GM23338 (cell line): ENCODE measurements around the gene SRGAP3. TPM values are rescaled to one million over a fixed set of nuclear protein-coding genes. Genes with fewer than 3 reads are reported as not detected.

Experiments
- ATAC-seq: fragments of 200-7000 bp; cut with Tn5 transposase; 3 replicates; pipeline ENCODE4 v1.9.1; 2020
- DNase-seq: peaks from one replicate; pipeline ENCODE4 v3.0.0-alpha.2; 2015; ENCODE audit warnings: low spot score
- H2AFZ ChIP-seq: fragments of 200-600 bp; sonication (generic); 2 replicates; pipeline ENCODE4 v1.8.0; 2016; ENCODE audit warnings: antibody characterized with exemption, mild to moderate bottlenecking, moderate library complexity
- H3F3A ChIP-seq: fragments of 200-600 bp; sonication (generic); replicated peaks from 2 replicates; pipeline ENCODE4 v1.8.0; 2017; ENCODE audit warnings: antibody characterized with exemption, mixed run types, low read depth
- H3K27ac ChIP-seq: fragments of 200-600 bp; sonication (generic); 2 replicates; pipeline ENCODE4 v1.6.1; 2016; ENCODE audit warnings: low read depth
- H3K27me3 ChIP-seq: fragments of 200-600 bp; sonication (generic); 2 replicates; pipeline ENCODE4 v1.8.0; 2016; ENCODE audit warnings: mild to moderate bottlenecking, mixed run types, moderate library complexity; ENCODE audit not compliant: insufficient read depth
- H3K36me3 ChIP-seq: fragments of 200-600 bp; sonication (generic); 2 replicates; pipeline ENCODE4 v1.8.0; 2016; ENCODE audit warnings: mild to moderate bottlenecking; ENCODE audit not compliant: insufficient read depth
- H3K4me1 ChIP-seq: fragments of 200-600 bp; sonication (generic); 2 replicates; pipeline ENCODE4 v1.8.0; 2016; ENCODE audit warnings: mild to moderate bottlenecking, moderate library complexity; ENCODE audit not compliant: insufficient read depth
- H3K4me2 ChIP-seq: fragments of 200-600 bp; sonication (generic); 2 replicates; pipeline ENCODE4 v1.7.1; 2017; ENCODE audit warnings: mixed run types
- H3K4me3 ChIP-seq: fragments of 200-600 bp; sonication (generic); 2 replicates; pipeline ENCODE4 v1.6.1; 2016; ENCODE audit warnings: mixed run types
- H3K79me2 ChIP-seq: fragments of 200-600 bp; sonication (generic); replicated peaks from 2 replicates; pipeline ENCODE4 v1.8.0; 2017; ENCODE audit warnings: mild to moderate bottlenecking; ENCODE audit not compliant: insufficient read depth
- H3K9me2 ChIP-seq: fragments of 200-600 bp; sonication (generic); 2 replicates; pipeline ENCODE4 v1.8.0; 2017; ENCODE audit not compliant: insufficient read depth
- H4K20me1 ChIP-seq: fragments of 200-600 bp; sonication (generic); replicated peaks from 2 replicates; pipeline ENCODE4 v1.8.0; 2017; ENCODE audit warnings: mild to moderate bottlenecking; ENCODE audit not compliant: insufficient read depth
- H3K27ac Mint-ChIP-seq: 2 replicates; pipeline ENCODE4 v1.8.0; 2020; ENCODE audit warnings: inconsistent platforms, mild to moderate bottlenecking, moderate library complexity, mixed read lengths
- H3K27me3 Mint-ChIP-seq: 3 replicates; pipeline ENCODE4 v1.8.0; 2022; ENCODE audit warnings: low read depth, mild to moderate bottlenecking, moderate library complexity, mixed read lengths, inconsistent platforms; ENCODE audit not compliant: insufficient read depth, poor library complexity
- H3K36me3 Mint-ChIP-seq: 3 replicates; pipeline ENCODE4 v1.8.0; 2021; ENCODE audit warnings: low read depth, mild to moderate bottlenecking, inconsistent platforms, moderate library complexity, mixed read lengths
- H3K4me1 Mint-ChIP-seq: 3 replicates; pipeline ENCODE4 v1.8.0; 2020; ENCODE audit warnings: mild to moderate bottlenecking, inconsistent platforms, mixed read lengths
- H3K4me3 Mint-ChIP-seq: 3 replicates; pipeline ENCODE4 v1.8.0; 2021; ENCODE audit warnings: moderate library complexity, mild to moderate bottlenecking, inconsistent platforms, mixed read lengths
- H3K9me3 Mint-ChIP-seq: 3 replicates; pipeline ENCODE4 v1.8.0; 2020; ENCODE audit warnings: moderate library complexity, mild to moderate bottlenecking, inconsistent platforms, mixed read lengths
- CREB1 ChIP-seq: fragments of 250-450 bp; sonication (Bioruptor Pico); IDR thresholded peaks from 2 replicates; pipeline ENCODE4 v1.5.0; 2020; ENCODE audit warnings: low read depth, mild to moderate bottlenecking, moderate library complexity
- EZH2 ChIP-seq: fragments of 200-600 bp; sonication (generic); IDR thresholded peaks from one replicate; pipeline ENCODE4 v1.8.0; 2017; ENCODE audit warnings: antibody characterized with exemption, mild to moderate bottlenecking, low read depth; ENCODE audit not compliant: unreplicated experiment
- EZH2phosphoT487 ChIP-seq: fragments of 200-600 bp; sonication (generic); IDR thresholded peaks from one replicate; pipeline ENCODE4 v1.8.1; 2018; ENCODE audit warnings: antibody characterized with exemption; ENCODE audit not compliant: unreplicated experiment
- JUNB ChIP-seq: IDR thresholded peaks from one replicate; pipeline ENCODE4 v1.6.1; 2016; ENCODE audit warnings: antibody characterized with exemption; ENCODE audit not compliant: unreplicated experiment
- NANOG ChIP-seq: IDR thresholded peaks from 2 replicates; pipeline ENCODE4 v1.6.1; 2016; ENCODE audit warnings: antibody characterized with exemption, borderline replicate concordance
- POLR2AphosphoS5 ChIP-seq: IDR thresholded peaks from 2 replicates; pipeline ENCODE4 v1.6.1; 2016; ENCODE audit warnings: antibody characterized with exemption, low read depth
- STAT1 ChIP-seq: IDR thresholded peaks from one replicate; pipeline ENCODE4 v1.6.1; 2016; ENCODE audit warnings: antibody characterized with exemption; ENCODE audit not compliant: unreplicated experiment
- ZNF114 ChIP-seq: fragments of 250-450 bp; sonication (Bioruptor Pico); IDR thresholded peaks from 2 replicates; pipeline ENCODE4 v1.5.0; 2020; ENCODE audit warnings: mild to moderate bottlenecking, moderate library complexity
- ZNF331 ChIP-seq: fragments of 250-450 bp; sonication (Bioruptor Pico); IDR thresholded peaks from 2 replicates; pipeline ENCODE4 v1.5.0; 2020; ENCODE audit warnings: low read depth, mild to moderate bottlenecking, moderate library complexity
- polyA plus RNA-seq: library from polyadenylated mRNA; unstranded; fragments of >200 nt; fragmentation: Nextera tagmentation; extraction: Ambion mirVana; gene quantifications from 2 replicates; pipeline ENCODE4 v1.2.1, GENCODE V29; 2016
- total RNA-seq: library from RNA; depleted of rRNA; stranded (reverse); fragments of >200 nt; shearing (Covaris generic); gene quantifications from 2 replicates; pipeline ENCODE4 v1.2.3, GENCODE V29; 2014
- TF ChIP-seq, protein P1 (sequence below): IDR thresholded peaks from 2 replicates; pipeline ENCODE4 v1.6.1; 2016; ENCODE audit warnings: antibody characterized with exemption
- TF ChIP-seq, protein P2 (sequence below), 2 experiments: fragments of 200-600 bp in 1 of 2; sonication (generic) in 1 of 2; conservative IDR thresholded peaks; 2 replicates each; pipeline versions ENCODE4 v1.5.1 to v1.6.1; 2016 to 2017; ENCODE audit warnings: antibody characterized with exemption in 2 of 2, low read depth in 2 of 2, mild to moderate bottlenecking in 2 of 2, moderate library complexity in 1 of 2
- TF ChIP-seq, protein P3 (sequence below): fragments of 250-450 bp; sonication (Bioruptor Pico); IDR thresholded peaks from 2 replicates; pipeline ENCODE4 v1.5.0; 2020; ENCODE audit warnings: mild to moderate bottlenecking, moderate library complexity
- TF ChIP-seq, protein P4 (sequence below): IDR thresholded peaks from one replicate; pipeline ENCODE4 v1.6.1; 2018; ENCODE audit warnings: antibody characterized with exemption; ENCODE audit not compliant: unreplicated experiment

SRGAP3 gene
- total and polyA plus RNA-seq, 2 experiments from 2014 or later = 6.4 to 9.4 TPM

DNA sequence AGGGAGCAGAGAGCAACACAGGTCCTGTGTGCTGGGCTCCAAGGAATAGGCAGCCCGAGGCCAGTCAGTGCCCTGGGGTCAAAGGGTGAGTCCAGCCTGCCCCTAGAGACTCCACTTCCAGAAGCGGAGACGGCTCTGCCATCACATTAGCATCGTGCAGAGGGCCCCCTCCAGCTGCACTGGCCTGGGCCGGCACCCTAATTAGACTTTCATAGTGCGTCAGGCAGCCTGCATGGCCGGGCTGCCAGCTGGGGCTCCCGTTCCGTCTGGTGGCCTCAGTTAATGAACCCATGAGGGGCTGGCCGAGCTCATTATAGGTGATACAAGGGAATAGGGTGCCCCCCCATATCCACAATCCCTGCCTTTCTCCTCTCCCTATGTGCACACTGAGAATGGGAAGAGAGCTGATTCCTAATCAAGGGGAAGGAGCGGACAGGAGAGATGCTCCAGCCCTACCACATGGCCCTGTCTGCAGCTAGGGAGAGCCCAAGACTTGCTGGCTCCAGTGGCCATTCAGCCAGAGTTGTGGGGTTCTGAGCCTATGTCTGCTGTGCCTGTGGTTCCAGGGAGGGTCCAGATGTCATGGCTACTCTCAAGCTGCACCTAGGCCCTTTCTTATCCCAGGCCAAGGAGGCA is 128.0 kb downstream of the SRGAP3 start:
- Histone ChIP-seq H3K36me3 (no peaks in the 10 kb centered on the region), H4K20me1 (no peaks in the 10 kb centered on the region), H3K4me2 (no peak overlapping the region), H2AFZ (no peak overlapping the region), H3K27ac (no peak overlapping the region), H3K27me3 (no peaks in the 10 kb centered on the region), H3K4me3 (no peak overlapping the region), H3F3A (no peaks in the 10 kb centered on the region), H3K79me2 (no peaks in the 10 kb centered on the region), H3K4me1 (peaks cover 10% of the 10 kb centered on the region), H3K9me2 (no peaks in the 10 kb centered on the region)
- no peaks in the 10 kb centered on the region; the same call in 2 of the 3 replicates for H3K36me3 Mint-ChIP-seq
- DNase-seq = no peak
- no peaks in the 10 kb centered on the region for H3K9me3 Mint-ChIP-seq
- no peak for TF ChIP-seq STAT1
- TF ChIP-seq, protein P1, sequence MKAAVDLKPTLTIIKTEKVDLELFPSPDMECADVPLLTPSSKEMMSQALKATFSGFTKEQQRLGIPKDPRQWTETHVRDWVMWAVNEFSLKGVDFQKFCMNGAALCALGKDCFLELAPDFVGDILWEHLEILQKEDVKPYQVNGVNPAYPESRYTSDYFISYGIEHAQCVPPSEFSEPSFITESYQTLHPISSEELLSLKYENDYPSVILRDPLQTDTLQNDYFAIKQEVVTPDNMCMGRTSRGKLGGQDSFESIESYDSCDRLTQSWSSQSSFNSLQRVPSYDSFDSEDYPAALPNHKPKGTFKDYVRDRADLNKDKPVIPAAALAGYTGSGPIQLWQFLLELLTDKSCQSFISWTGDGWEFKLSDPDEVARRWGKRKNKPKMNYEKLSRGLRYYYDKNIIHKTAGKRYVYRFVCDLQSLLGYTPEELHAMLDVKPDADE = no peak
- no peak for TF ChIP-seq CREB1 (CRISPR knock-in tag)
- no peak for TF ChIP-seq EZH2phosphoT487
- no peak for TF ChIP-seq NANOG
- TF ChIP-seq POLR2AphosphoS5 = no peak
- no peak for TF ChIP-seq JUNB
- no peak for TF ChIP-seq ZNF114
- TF ChIP-seq, protein P2, sequence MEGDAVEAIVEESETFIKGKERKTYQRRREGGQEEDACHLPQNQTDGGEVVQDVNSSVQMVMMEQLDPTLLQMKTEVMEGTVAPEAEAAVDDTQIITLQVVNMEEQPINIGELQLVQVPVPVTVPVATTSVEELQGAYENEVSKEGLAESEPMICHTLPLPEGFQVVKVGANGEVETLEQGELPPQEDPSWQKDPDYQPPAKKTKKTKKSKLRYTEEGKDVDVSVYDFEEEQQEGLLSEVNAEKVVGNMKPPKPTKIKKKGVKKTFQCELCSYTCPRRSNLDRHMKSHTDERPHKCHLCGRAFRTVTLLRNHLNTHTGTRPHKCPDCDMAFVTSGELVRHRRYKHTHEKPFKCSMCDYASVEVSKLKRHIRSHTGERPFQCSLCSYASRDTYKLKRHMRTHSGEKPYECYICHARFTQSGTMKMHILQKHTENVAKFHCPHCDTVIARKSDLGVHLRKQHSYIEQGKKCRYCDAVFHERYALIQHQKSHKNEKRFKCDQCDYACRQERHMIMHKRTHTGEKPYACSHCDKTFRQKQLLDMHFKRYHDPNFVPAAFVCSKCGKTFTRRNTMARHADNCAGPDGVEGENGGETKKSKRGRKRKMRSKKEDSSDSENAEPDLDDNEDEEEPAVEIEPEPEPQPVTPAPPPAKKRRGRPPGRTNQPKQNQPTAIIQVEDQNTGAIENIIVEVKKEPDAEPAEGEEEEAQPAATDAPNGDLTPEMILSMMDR (conservative IDR thresholded peaks at IDR 0.05; ENCODE audit: low read depth in 2 of 2) = no peak
- TF ChIP-seq, protein P3, sequence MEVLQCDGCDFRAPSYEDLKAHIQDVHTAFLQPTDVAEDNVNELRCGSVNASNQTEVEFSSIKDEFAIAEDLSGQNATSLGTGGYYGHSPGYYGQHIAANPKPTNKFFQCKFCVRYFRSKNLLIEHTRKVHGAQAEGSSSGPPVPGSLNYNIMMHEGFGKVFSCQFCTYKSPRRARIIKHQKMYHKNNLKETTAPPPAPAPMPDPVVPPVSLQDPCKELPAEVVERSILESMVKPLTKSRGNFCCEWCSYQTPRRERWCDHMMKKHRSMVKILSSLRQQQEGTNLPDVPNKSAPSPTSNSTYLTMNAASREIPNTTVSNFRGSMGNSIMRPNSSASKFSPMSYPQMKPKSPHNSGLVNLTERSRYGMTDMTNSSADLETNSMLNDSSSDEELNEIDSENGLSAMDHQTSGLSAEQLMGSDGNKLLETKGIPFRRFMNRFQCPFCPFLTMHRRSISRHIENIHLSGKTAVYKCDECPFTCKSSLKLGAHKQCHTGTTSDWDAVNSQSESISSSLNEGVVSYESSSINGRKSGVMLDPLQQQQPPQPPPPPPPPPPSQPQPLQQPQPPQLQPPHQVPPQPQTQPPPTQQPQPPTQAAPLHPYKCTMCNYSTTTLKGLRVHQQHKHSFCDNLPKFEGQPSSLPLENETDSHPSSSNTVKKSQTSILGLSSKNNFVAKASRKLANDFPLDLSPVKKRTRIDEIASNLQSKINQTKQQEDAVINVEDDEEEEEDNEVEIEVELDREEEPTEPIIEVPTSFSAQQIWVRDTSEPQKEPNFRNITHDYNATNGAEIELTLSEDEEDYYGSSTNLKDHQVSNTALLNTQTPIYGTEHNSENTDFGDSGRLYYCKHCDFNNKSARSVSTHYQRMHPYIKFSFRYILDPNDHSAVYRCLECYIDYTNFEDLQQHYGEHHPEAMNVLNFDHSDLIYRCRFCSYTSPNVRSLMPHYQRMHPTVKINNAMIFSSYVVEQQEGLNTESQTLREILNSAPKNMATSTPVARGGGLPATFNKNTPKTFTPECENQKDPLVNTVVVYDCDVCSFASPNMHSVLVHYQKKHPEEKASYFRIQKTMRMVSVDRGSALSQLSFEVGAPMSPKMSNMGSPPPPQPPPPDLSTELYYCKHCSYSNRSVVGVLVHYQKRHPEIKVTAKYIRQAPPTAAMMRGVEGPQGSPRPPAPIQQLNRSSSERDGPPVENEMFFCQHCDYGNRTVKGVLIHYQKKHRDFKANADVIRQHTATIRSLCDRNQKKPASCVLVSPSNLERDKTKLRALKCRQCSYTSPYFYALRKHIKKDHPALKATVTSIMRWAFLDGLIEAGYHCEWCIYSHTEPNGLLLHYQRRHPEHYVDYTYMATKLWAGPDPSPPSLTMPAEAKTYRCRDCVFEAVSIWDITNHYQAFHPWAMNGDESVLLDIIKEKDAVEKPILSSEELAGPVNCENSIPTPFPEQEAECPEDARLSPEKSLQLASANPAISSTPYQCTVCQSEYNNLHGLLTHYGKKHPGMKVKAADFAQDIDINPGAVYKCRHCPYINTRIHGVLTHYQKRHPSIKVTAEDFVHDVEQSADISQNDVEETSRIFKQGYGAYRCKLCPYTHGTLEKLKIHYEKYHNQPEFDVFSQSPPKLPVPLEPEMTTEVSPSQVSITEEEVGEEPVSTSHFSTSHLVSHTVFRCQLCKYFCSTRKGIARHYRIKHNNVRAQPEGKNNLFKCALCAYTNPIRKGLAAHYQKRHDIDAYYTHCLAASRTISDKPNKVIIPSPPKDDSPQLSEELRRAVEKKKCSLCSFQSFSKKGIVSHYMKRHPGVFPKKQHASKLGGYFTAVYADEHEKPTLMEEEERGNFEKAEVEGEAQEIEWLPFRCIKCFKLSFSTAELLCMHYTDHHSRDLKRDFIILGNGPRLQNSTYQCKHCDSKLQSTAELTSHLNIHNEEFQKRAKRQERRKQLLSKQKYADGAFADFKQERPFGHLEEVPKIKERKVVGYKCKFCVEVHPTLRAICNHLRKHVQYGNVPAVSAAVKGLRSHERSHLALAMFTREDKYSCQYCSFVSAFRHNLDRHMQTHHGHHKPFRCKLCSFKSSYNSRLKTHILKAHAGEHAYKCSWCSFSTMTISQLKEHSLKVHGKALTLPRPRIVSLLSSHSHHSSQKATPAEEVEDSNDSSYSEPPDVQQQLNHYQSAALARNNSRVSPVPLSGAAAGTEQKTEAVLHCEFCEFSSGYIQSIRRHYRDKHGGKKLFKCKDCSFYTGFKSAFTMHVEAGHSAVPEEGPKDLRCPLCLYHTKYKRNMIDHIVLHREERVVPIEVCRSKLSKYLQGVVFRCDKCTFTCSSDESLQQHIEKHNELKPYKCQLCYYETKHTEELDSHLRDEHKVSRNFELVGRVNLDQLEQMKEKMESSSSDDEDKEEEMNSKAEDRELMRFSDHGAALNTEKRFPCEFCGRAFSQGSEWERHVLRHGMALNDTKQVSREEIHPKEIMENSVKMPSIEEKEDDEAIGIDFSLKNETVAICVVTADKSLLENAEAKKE (CRISPR knock-in tag) = no peak
- TF ChIP-seq, protein P4, sequence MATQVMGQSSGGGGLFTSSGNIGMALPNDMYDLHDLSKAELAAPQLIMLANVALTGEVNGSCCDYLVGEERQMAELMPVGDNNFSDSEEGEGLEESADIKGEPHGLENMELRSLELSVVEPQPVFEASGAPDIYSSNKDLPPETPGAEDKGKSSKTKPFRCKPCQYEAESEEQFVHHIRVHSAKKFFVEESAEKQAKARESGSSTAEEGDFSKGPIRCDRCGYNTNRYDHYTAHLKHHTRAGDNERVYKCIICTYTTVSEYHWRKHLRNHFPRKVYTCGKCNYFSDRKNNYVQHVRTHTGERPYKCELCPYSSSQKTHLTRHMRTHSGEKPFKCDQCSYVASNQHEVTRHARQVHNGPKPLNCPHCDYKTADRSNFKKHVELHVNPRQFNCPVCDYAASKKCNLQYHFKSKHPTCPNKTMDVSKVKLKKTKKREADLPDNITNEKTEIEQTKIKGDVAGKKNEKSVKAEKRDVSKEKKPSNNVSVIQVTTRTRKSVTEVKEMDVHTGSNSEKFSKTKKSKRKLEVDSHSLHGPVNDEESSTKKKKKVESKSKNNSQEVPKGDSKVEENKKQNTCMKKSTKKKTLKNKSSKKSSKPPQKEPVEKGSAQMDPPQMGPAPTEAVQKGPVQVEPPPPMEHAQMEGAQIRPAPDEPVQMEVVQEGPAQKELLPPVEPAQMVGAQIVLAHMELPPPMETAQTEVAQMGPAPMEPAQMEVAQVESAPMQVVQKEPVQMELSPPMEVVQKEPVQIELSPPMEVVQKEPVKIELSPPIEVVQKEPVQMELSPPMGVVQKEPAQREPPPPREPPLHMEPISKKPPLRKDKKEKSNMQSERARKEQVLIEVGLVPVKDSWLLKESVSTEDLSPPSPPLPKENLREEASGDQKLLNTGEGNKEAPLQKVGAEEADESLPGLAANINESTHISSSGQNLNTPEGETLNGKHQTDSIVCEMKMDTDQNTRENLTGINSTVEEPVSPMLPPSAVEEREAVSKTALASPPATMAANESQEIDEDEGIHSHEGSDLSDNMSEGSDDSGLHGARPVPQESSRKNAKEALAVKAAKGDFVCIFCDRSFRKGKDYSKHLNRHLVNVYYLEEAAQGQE = no peak
- no peak for TF ChIP-seq ZNF331 (CRISPR knock-in tag)
- no peak for TF ChIP-seq EZH2
- ATAC-seq = no peak
- peaks cover 19% of the 10 kb centered on the region for H3K4me1 Mint-ChIP-seq
- no peak overlapping the region for H3K27ac Mint-ChIP-seq
- no peak overlapping the region for H3K4me3 Mint-ChIP-seq
- peaks cover 12% of the 10 kb centered on the region for H3K27me3 Mint-ChIP-seq
